ENCODE results near the gene MBL2.

Gene MBL2

DNA sequence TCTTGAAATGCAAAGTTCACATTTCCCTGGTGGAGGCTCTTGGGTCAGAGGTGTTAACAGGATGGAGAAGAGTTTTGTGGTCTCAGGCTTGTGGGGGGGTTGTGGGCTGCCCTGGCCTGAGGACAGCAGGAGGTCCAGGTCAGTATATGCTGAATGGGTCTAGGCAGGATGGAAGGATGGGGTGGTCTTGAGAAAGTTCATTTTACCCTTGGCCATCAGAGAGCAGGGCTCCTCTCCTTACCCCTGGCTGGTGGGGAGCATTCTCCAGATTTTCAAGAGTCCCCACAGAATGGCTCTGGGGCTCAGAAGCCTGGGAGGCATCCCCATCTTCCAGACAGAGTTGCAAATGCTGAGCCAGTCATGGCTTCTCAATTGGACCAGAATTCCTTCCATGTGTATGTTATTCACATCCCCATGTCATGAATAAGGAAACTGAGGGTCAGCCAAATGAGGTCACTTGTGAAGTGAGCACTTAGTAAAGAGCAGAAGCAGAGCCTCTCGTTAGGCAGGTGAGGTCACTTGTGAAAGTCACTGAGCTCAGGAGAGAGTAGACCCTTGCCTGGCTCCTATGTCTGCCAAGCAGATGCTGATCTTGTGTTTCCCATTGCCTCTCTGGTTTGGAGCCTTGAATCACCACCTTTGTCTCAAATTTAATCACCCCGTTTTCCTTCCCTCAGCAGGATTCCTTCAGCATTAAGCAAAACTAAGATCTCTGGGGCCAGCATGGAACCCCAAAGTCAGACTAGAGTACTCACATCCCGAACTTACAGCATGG is 33.0 kb downstream of the MBL2 start:
- no peak for DNase-seq

DNA sequence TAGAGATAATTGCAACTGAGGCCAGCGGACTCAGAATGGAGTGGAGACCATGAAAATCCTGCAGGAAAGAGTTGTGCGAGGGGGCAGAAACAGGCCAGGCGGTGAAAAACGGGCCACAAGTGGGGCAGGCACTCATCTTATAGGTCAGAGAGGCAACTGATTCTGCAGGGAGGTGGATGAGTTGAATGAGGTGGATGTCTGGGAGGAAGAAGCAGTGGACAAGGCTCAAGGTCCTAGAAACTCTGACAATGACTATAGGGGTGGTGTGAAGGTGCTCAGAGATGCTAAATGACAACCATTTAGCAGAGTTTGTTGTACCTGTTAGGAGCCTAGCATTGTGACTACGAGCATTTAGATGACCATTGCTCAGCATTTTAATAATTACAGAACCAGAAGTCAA is 33.6 kb downstream of the MBL2 start:
- no peak for DNase-seq

DNA sequence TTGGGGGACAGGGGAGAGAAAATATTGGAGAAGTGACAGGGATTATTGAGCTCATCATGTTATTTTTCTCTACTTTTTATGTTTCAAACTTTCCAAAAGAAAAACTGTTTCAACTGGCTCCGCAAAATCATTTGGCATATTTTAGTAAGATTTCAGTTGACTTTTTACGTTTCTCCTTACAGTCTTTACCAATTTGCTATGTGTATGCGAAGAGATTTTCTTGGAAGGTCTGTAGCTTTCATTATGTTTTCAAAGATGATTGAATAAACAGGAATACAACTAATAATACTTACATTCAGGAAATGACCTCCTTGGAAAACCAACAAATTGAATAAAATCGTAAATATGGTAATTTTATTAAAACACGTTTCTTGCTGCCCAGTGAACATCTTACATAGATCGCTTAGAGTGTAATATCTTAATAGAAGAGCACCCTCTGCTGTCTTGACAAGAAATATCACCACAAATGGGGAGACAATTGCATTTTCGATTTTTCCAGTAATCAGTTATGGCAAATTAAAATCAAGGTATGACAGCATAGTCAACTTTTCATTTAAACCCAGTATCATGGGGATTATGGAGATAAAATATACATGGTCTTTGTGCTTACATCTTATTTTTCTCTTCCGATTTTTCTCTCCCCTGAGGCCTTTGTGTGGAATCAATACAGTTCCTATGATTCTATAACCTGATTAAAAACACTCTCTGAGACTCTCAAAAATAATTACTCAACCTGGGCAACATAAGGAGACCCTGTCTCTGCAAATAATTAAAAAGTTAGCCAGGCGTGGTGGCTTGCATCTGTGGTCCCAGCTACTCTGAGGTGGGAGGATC is 43.1 kb downstream of the MBL2 start:
- no peak for DNase-seq

DNA sequence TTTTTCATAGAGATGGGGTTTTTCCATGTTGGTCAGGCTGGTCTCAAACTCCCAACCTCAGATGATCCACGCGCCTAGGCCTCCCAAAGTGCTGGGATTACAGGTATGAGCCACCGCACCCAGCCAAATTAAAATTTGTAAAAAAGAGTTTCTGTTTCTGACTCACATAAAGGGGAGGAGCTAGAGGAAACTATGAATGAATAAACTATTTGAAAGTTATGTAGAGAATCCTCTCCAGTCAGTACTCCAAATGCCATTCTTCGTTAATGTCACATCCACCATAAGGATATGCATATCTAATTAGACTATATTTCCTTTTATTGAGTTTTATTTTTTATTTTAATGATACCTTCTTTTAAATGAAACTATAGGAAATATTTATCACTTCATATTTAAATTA is 52.6 kb downstream of the MBL2 start:
- no peak for DNase-seq

All from NCI-H187 treated with DMSO at 0.1 percent for 48 hours (cell line).